HepG2 (cell line): ENCODE results near the gene CMTM2. TPM values are rescaled to one million over a fixed set of nuclear protein-coding genes. Genes with fewer than 3 reads are reported as not detected.

Experiments used
- ATAC-seq: fragments of 200-7000 bp; cut with Tn5 transposase; 3 replicates; pipeline ENCODE4 v1.9.1; 2020; ENCODE audit warnings: mild to moderate bottlenecking, moderate library complexity
- BruUV-seq: library from RNA; stranded (reverse); fragments of 400-500 nt; replicated peaks from 2 replicates; lab custom pipeline; 2021; lab: Mats Ljungman, UMichigan
- CTCF ChIA-PET: fragments of 300-600 bp; formaldehyde crosslinking; extraction: SDS; loops from one replicate; lab custom pipeline; 2021; ENCODE audit warnings: low total read pairs, inconsistent platforms, low intra/inter-chr PET ratio; lab: Yijun Ruan, JAX
- POLR2A ChIA-PET: fragments of 350-600 bp; sonication (Branson Sonifier 250); formaldehyde crosslinking; loops from one replicate; lab custom pipeline; 2020; ENCODE audit warnings: antibody characterized with exemption, inconsistent platforms; lab: Yijun Ruan, JAX
- DNase-seq: peaks from one replicate; pipeline ENCODE4 v3.0.0-alpha.2; 2015; ENCODE audit warnings: low spot score
- FAIRE-seq: peaks from 3 replicates; lab custom pipeline; 2011; peaks lifted over from hg19 to GRCh38; lab: Jason Lieb, UNC
- H2AFZ ChIP-seq: one replicate; pipeline ENCODE4 v1.6.1; 2011; ENCODE audit warnings: low read length, inconsistent platforms
- H3K27ac ChIP-seq: fragments of 300-600 bp; 3 replicates; pipeline ENCODE4 v1.8.0; 2011; ENCODE audit warnings: mixed run types, mild to moderate bottlenecking, mixed read lengths, low read length, inconsistent platforms; ENCODE audit not compliant: insufficient read depth; ENCODE audit errors: extremely low read length
- H3K27me3 ChIP-seq, 2 experiments: fragments of 200-600 bp in 1 of 2; 2 replicates in 1 of 2; 3 replicates in 1 of 2; pipeline versions ENCODE4 v1.6.0 to v1.8.0; 2011; ENCODE audit warnings: low read length in 2 of 2, mild to moderate bottlenecking in 2 of 2, moderate library complexity in 2 of 2, inconsistent platforms in 1 of 2; ENCODE audit not compliant: insufficient read depth in 2 of 2, control insufficient read depth in 1 of 2
- H3K36me3 ChIP-seq, 2 experiments: fragments of 200-600 bp in 1 of 2; replicated peaks in 1 of 2; 2 replicates in 1 of 2; 3 replicates in 1 of 2; pipeline versions ENCODE4 v1.5.1 to v1.8.0; 2011; ENCODE audit warnings: low read length in 2 of 2, inconsistent platforms in 1 of 2; ENCODE audit not compliant: insufficient read depth in 2 of 2, control insufficient read depth in 1 of 2
- H3K4me1 ChIP-seq: 2 replicates; pipeline ENCODE4 v1.5.1; 2012; ENCODE audit warnings: low read length, inconsistent platforms; ENCODE audit not compliant: insufficient read depth
- H3K4me2 ChIP-seq: 2 replicates; pipeline ENCODE4 v1.6.0; 2011; ENCODE audit warnings: low read depth, low read length, inconsistent platforms
- H3K4me3 ChIP-seq, 3 experiments: fragments of 200-600 bp in 1 of 3; sonication (generic), shearing (Covaris generic) in 1 of 3; replicated peaks in 1 of 3; 2 replicates each; pipeline ENCODE4 v1.5.1; 2011 to 2016; ENCODE audit warnings: low read length in 3 of 3, inconsistent platforms in 2 of 3, low read depth in 2 of 3, mild to moderate bottlenecking in 2 of 3, control low read depth in 1 of 3, mixed read lengths in 1 of 3; ENCODE audit not compliant: insufficient read depth in 1 of 3
- H3K79me2 ChIP-seq: one replicate; pipeline ENCODE4 v1.6.1; 2011; ENCODE audit warnings: low read length, inconsistent platforms; ENCODE audit not compliant: insufficient read depth
- H3K9ac ChIP-seq: 2 replicates; pipeline ENCODE4 v1.6.0; 2011; ENCODE audit warnings: mild to moderate bottlenecking, low read depth, low read length, inconsistent platforms; ENCODE audit not compliant: insufficient read depth
- H3K9me3 ChIP-seq: 2 replicates; pipeline ENCODE4 v1.5.1; 2012; ENCODE audit warnings: mild to moderate bottlenecking, low read length
- H4K20me1 ChIP-seq: 2 replicates; pipeline ENCODE4 v1.6.0; 2011; ENCODE audit warnings: inconsistent platforms, mild to moderate bottlenecking, low read length, moderate library complexity; ENCODE audit not compliant: insufficient read depth
- ATAD3A ChIP-seq: sonication (generic); formaldehyde crosslinking; IDR thresholded peaks from 2 replicates; pipeline ENCODE4 v1.4.0; 2020; ENCODE audit warnings: missing genetic modification reagents
- KDM5B ChIP-seq: sonication (generic); formaldehyde crosslinking; IDR thresholded peaks from 2 replicates; pipeline ENCODE4 v1.4.0; 2020; ENCODE audit warnings: missing genetic modification reagents, mild to moderate bottlenecking, borderline replicate concordance
- NONO ChIP-seq, 2 experiments: fragments of 450-650 bp in 1 of 2; sonication (generic) in 1 of 2; formaldehyde crosslinking in 1 of 2; IDR thresholded peaks in 1 of 2; conservative IDR thresholded peaks in 1 of 2; 2 replicates each; pipeline versions ENCODE4 v1.6.1 to v1.8.0; 2017 to 2022; ENCODE audit warnings: mild to moderate bottlenecking in 1 of 2, missing genetic modification reagents in 1 of 2, moderate library complexity in 1 of 2
- RBFOX2 ChIP-seq: fragments of 200-400 bp; formaldehyde crosslinking; IDR thresholded peaks from 2 replicates; pipeline ENCODE4 v1.6.1; 2017; ENCODE audit warnings: low read depth, mild to moderate bottlenecking, low read length
- ZC3H4 ChIP-seq: sonication (generic); formaldehyde crosslinking; IDR thresholded peaks from 2 replicates; pipeline ENCODE4 v1.4.0; 2020; ENCODE audit warnings: missing genetic modification reagents, borderline replicate concordance
- ZKSCAN1 ChIP-seq: fragments of 150-350 bp; IDR thresholded peaks from 2 replicates; pipeline ENCODE4 v1.6.1; 2014; ENCODE audit warnings: low read length
- ZNF138 ChIP-seq: sonication (generic); formaldehyde crosslinking; IDR thresholded peaks from 2 replicates; pipeline ENCODE4 v1.5.0; 2020; ENCODE audit warnings: mild to moderate bottlenecking, low read depth, missing genetic modification reagents
- ZNF207 ChIP-seq: fragments of 450-650 bp; IDR thresholded peaks from 2 replicates; pipeline ENCODE4 v1.6.1; 2016; ENCODE audit warnings: antibody characterized with exemption, borderline replicate concordance
- ZNF614 ChIP-seq: IDR thresholded peaks from 2 replicates; pipeline ENCODE4 v1.6.1; 2018; ENCODE audit warnings: missing biosample characterization, missing genetic modification reagents, inconsistent platforms, borderline replicate concordance
- ZSCAN21 ChIP-seq: sonication (generic); formaldehyde crosslinking; IDR thresholded peaks from 2 replicates; pipeline ENCODE4 v1.8.0; 2022; ENCODE audit warnings: mild to moderate bottlenecking, missing genetic modification reagents, moderate library complexity, borderline replicate concordance
- WGBS: methylation state at CpG from one replicate; pipeline ENCODE4 v1.1.6; 2017; ENCODE audit warnings: low lambda C conversion rate; 5-methylcytosine and 5-hydroxymethylcytosine counted together
- in situ Hi-C: cut with HindIII; loops from 2 replicates; pipeline ENCODE4 v1.10.0; 2017; ENCODE audit warnings: low pct_unique_long_range_greater_than_20kb; ENCODE audit not compliant: extremely low pct_ligation_motif_present
- intact Hi-C: fragments of 100-400 bp; cut with micrococcal nuclease; formaldehyde crosslinking; loops from one replicate; pipeline ENCODE4 v1.10.0; 2022; ENCODE audit not compliant: unreplicated experiment
- polyA plus RNA-seq, 8 experiments: library from polyadenylated mRNA; depleted of rRNA in 3 of 8; stranded (reverse) in 7 of 8; unstranded in 1 of 8; fragments of >200 nt; fragmentation: Illumina TruSeq in 4 of 8; extraction: Trizol in 4 of 8; gene quantifications; 2 replicates each; pipeline versions ENCODE4 v1.2.1 to v1.2.3, GENCODE V29; 2011 to 2016; ENCODE audit warnings: low read depth in 4 of 8, missing spikeins in 1 of 8, mixed read lengths in 1 of 8; ENCODE audit not compliant: insufficient read depth in 1 of 8
- total RNA-seq, 5 experiments: library from RNA; depleted of rRNA; stranded (reverse); fragments of >200 nt; fragmentation: Illumina TruSeq; extraction: Trizol; gene quantifications; 2 replicates each; pipeline ENCODE4 v1.2.3, GENCODE V29; 2016; ENCODE audit warnings: low read depth in 1 of 5

CMTM2 gene
- total and polyA plus RNA-seq, 2 of the 13 experiments (the other 11 are each of a cell fraction or from before 2014, with no cell fraction given): not detected

- POLR2A ChIA-PET: interaction anchor here (1.0 to 2.1 kb wide), 7 partner anchors 8 to 202 kb away, joined by 3 to 15 read pairs (median 4); partner anchors contain the start of gene CKLF
- H3K36me3 ChIP-seq: peaks cover 23 to 44% of the 10 kb centered on the region in 2 experiments
- DNase-seq: no peak
- no peak for TF ChIP-seq NONO (IDR thresholded peaks at IDR 0.05)
- 0 out of 2 replicates have a peak, but pooled peaks have one; percentile 16 for TF ChIP-seq NONO (CRISPR knock-in tag; conservative IDR thresholded peaks at IDR 0.05)
- TF ChIP-seq ZNF138 (CRISPR knock-in tag): no peak
- TF ChIP-seq KDM5B (CRISPR knock-in tag): peak; percentile 3; the same call in 1 of the 2 replicates
- no peak for TF ChIP-seq ZKSCAN1
- no peak for TF ChIP-seq ZNF614 (CRISPR knock-in tag)
- 0 out of 2 replicates have a peak, but pooled peaks have one; percentile 5 for TF ChIP-seq ZC3H4 (CRISPR knock-in tag)
- 0 out of 2 replicates have a peak, but pooled peaks have one; percentile 12 for TF ChIP-seq RBFOX2
- TF ChIP-seq ATAD3A: no peak
- TF ChIP-seq ZNF207: no peak
- TF ChIP-seq ZSCAN21: 0 out of 2 replicates have a peak, but pooled peaks have one; percentile 5
- no peak overlapping the region for H2AFZ ChIP-seq
- peak overlapping the region; percentile 61 for H3K27ac ChIP-seq
- peaks cover 9% of the 10 kb centered on the region for H3K79me2 ChIP-seq
- BruUV-seq: no TSS peak
- H3K4me2 ChIP-seq: no peak overlapping the region
- in situ Hi-C loops (loop anchor here (5.0 kb wide), 2 partner anchors 83 to 258 kb away; no protein-coding TSS in a partner anchor), intact Hi-C loops (loop anchor here (2.0 kb wide), 1 partner anchor 120 kb away; no protein-coding TSS in a partner anchor)
- no peak for ATAC-seq
- CTCF ChIA-PET: interaction anchor here (1.1 to 3.0 kb wide), 4 partner anchors 42 to 259 kb away, joined by 3 to 12 read pairs (median 8); partner anchors contain the start of gene CMTM4
- H3K9me3 ChIP-seq: no peaks in the 10 kb centered on the region
- no peak overlapping the region for H3K9ac ChIP-seq
- peaks cover 13% of the 10 kb centered on the region; the same call in 1 of the 2 replicates for H4K20me1 ChIP-seq
- no peak for FAIRE-seq
- WGBS: 95% methylated on average over 11 of the region's 12 CpGs
- peaks cover 38% of the 10 kb centered on the region for H3K4me1 ChIP-seq
- no peak overlapping the region for H3K4me3 ChIP-seq
- no peaks in the 10 kb centered on the region for H3K27me3 ChIP-seq
Measured at GRCh38 chr16:66609139-66609510, 29.9 kb downstream of the CMTM2 start.
